Vagina (tissue), 2 donors: ENCODE results near the gene SENP1.

Experiments used
- POLR2AphosphoS5 ChIP-seq, 2 donors: sonication (generic); formaldehyde crosslinking; IDR thresholded peaks; one replicate each; pipeline ENCODE4 v1.9.0; 2017; ENCODE audit warnings: antibody characterized with exemption in 2 of 2, mild to moderate bottlenecking in 2 of 2, low read depth in 1 of 2; ENCODE audit not compliant: insufficient read depth in 1 of 2
- TF ChIP-seq, protein P1 (sequence below), 3 experiments: fragments of 450-650 bp in 2 of 3; fragments of 200-600 bp in 1 of 3; sonication (generic) in 1 of 3; IDR thresholded peaks; one replicate each; pipeline ENCODE4 v1.5.1; 2017 to 2019; ENCODE audit warnings: antibody characterized with exemption in 3 of 3, mild to moderate bottlenecking in 2 of 3, moderate library complexity in 2 of 3

DNA sequence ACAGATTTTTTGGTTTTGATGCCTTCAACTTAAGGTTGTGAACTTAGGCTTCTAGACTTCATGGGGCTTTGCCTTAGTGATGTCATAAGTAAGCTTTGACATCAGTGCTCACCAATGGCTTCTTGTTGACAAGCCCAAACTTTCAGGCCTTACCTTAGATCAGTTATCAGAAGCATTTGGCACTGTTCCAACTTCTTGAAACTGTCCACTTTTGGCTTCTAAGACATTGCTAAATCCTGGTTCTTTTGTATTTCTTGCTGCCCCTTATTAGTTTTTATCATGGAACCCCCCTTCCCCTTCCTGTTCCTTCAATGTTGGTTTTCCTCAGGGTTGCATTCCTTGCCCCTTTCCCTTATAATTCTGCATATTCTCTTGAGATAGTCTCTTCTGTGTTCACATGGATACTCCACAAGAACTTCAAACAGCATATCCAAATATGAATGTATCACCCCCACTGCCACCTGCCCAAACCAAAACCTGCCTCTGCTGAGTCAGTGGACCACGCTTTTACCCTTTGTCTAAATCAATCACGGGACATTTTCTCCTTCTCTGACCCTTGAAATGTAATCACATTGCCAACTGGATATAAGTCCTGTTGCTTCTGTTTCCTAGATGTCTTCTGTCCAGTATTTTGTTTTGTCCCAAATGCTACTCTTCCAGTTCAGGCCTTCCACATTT is 21.2 kb upstream of the SENP1 start:
- TF ChIP-seq, protein P1, sequence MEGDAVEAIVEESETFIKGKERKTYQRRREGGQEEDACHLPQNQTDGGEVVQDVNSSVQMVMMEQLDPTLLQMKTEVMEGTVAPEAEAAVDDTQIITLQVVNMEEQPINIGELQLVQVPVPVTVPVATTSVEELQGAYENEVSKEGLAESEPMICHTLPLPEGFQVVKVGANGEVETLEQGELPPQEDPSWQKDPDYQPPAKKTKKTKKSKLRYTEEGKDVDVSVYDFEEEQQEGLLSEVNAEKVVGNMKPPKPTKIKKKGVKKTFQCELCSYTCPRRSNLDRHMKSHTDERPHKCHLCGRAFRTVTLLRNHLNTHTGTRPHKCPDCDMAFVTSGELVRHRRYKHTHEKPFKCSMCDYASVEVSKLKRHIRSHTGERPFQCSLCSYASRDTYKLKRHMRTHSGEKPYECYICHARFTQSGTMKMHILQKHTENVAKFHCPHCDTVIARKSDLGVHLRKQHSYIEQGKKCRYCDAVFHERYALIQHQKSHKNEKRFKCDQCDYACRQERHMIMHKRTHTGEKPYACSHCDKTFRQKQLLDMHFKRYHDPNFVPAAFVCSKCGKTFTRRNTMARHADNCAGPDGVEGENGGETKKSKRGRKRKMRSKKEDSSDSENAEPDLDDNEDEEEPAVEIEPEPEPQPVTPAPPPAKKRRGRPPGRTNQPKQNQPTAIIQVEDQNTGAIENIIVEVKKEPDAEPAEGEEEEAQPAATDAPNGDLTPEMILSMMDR (IDR thresholded peaks at IDR 0.05): no peak
- TF ChIP-seq POLR2AphosphoS5 (IDR thresholded peaks at IDR 0.05; ENCODE audit: insufficient read depth in 1 of 2, low read depth in 1 of 2): no peak
